BE2C (cell line): ENCODE data around the gene TNKS2.
"Not testable (repeated sequence)": the region's sequence is repeated elsewhere in the genome, so short reads cannot be mapped to it uniquely, and the experiment has no call there.

Experiments used
- DNase-seq: peaks from one replicate; pipeline ENCODE4 v3.0.0-alpha.2; 2020
- H3K27me3 ChIP-seq: fragments of 250-450 bp; sonication (Bioruptor Pico); 2 replicates; pipeline ENCODE4 v1.5.1; 2020; ENCODE audit warnings: mild to moderate bottlenecking
- H3K36me3 ChIP-seq: fragments of 250-450 bp; sonication (Bioruptor Pico); 2 replicates; pipeline ENCODE4 v1.5.1; 2020; ENCODE audit warnings: mild to moderate bottlenecking
- H3K4me1 ChIP-seq: fragments of 250-450 bp; sonication (Bioruptor Pico); 2 replicates; pipeline ENCODE4 v1.5.1; 2020
- H3K4me3 ChIP-seq: 2 replicates; pipeline ENCODE4 v1.5.1; 2011; ENCODE audit warnings: low read depth, low read length
- H3K9me3 ChIP-seq: fragments of 250-450 bp; sonication (Bioruptor Pico); 2 replicates; pipeline ENCODE4 v1.5.1; 2020
- TF ChIP-seq, protein P1 (sequence below): IDR thresholded peaks from 2 replicates; pipeline ENCODE4 v1.5.1; 2012; ENCODE audit warnings: mild to moderate bottlenecking, low read depth, low read length

TNKS2 gene

DNA sequence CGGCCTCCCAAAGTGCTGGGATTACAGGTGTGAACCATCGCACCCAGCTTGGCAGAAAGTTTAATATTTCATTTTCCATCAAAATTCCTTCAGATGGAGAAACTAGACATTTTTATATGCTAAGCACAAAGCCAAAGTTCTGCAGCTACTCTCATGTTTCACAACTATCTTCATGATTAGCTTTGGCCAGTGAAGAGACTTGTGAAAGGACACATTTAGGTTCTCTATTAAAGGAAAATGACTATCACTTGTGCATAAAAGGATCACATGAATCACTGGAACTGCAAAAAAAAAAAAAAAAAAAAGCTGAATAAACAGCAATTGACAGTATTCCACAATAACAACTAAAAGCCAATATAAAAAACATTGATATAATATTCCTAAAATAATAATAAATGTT lies 94.8 kb downstream of the TNKS2 start:
- TF ChIP-seq, protein P1, sequence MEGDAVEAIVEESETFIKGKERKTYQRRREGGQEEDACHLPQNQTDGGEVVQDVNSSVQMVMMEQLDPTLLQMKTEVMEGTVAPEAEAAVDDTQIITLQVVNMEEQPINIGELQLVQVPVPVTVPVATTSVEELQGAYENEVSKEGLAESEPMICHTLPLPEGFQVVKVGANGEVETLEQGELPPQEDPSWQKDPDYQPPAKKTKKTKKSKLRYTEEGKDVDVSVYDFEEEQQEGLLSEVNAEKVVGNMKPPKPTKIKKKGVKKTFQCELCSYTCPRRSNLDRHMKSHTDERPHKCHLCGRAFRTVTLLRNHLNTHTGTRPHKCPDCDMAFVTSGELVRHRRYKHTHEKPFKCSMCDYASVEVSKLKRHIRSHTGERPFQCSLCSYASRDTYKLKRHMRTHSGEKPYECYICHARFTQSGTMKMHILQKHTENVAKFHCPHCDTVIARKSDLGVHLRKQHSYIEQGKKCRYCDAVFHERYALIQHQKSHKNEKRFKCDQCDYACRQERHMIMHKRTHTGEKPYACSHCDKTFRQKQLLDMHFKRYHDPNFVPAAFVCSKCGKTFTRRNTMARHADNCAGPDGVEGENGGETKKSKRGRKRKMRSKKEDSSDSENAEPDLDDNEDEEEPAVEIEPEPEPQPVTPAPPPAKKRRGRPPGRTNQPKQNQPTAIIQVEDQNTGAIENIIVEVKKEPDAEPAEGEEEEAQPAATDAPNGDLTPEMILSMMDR, result no peak
- no peaks in the 10 kb centered on the region for H3K27me3 ChIP-seq
- DNase-seq, result no peak
- no peaks in the 10 kb centered on the region for H3K9me3 ChIP-seq
- no peaks in the 10 kb centered on the region for H3K36me3 ChIP-seq
- H3K4me3 ChIP-seq, result no peak overlapping the region
- H3K4me1 ChIP-seq, result no peaks in the 10 kb centered on the region

DNA sequence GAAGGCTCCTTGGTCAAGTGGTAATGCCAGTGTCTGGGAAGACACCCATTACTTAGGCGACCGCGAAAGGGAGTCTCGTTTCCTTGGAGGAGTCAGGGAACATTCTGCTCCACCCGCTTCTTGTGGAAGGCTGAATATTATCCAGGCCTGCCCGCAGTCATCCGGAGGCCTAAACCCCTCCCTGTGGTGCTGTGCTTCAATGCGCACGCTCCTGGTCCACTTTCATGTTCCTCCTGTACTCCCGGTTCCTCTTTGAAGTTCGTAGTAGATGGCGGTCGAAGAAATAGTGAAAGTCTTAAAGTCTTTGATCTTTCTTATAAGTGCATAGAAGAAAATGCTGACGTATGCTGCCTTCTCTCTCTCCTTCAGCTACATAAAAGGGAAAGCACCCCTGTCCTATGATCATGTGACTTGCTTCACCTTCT lies 96.0 kb downstream of the TNKS2 start:
- not testable (repeated sequence) for H3K9me3 ChIP-seq, H3K4me1 ChIP-seq, DNase-seq, H3K4me3 ChIP-seq, H3K27me3 ChIP-seq, H3K36me3 ChIP-seq

DNA sequence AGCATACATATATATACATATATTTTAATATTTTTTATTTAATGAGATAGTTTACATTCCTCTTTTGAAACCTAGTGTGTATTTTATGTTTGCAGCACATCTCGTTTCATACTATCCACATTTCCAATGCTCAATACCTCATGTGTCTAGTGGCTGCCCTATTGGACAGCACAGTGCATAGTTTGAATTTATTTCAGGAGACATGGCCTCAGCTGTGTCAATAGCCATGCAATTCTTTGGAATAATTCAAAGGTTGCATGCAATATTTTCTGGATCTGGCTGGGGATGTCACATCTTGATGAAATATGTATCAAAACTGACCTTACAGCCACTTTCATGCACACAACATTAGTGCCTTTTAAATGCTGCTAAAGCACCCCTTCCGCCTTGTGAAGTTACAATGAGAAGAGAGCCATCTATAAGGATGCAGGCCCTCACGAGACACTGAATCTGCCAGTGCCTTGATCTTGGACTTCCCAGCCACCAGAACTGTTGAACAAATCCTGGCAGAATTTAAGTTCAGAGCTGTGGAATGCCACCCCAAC lies 98.1 kb downstream of the TNKS2 start:
- Histone ChIP-seq H3K27me3 (no peaks in the 10 kb centered on the region), H3K9me3 (no peaks in the 10 kb centered on the region), H3K4me3 (no peak overlapping the region), H3K4me1 (no peaks in the 10 kb centered on the region), H3K36me3 (no peaks in the 10 kb centered on the region)
- TF ChIP-seq, protein P1, result no peak
- no peak for DNase-seq

DNA sequence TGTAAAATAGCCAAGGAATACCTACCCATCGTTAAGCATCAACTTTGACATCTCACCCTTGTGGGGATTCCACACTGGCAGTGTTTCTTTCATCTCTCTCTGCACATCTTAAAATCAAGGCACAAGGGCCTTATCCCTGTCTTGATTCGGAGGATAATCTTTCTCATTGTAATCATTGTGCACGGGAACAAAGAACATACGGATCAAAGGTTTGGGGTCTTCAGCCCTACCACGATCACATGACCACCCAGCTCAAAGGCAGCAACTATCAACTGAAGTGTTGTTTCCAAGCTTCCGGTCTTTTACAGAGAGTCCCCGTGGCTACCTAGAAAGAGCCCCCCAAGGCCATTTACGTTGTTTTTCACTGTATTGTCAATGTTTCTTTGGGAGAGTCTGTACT lies 99.2 kb downstream of the TNKS2 start:
- Histone ChIP-seq H3K9me3 (no peaks in the 10 kb centered on the region), H3K4me3 (no peak overlapping the region)

DNA sequence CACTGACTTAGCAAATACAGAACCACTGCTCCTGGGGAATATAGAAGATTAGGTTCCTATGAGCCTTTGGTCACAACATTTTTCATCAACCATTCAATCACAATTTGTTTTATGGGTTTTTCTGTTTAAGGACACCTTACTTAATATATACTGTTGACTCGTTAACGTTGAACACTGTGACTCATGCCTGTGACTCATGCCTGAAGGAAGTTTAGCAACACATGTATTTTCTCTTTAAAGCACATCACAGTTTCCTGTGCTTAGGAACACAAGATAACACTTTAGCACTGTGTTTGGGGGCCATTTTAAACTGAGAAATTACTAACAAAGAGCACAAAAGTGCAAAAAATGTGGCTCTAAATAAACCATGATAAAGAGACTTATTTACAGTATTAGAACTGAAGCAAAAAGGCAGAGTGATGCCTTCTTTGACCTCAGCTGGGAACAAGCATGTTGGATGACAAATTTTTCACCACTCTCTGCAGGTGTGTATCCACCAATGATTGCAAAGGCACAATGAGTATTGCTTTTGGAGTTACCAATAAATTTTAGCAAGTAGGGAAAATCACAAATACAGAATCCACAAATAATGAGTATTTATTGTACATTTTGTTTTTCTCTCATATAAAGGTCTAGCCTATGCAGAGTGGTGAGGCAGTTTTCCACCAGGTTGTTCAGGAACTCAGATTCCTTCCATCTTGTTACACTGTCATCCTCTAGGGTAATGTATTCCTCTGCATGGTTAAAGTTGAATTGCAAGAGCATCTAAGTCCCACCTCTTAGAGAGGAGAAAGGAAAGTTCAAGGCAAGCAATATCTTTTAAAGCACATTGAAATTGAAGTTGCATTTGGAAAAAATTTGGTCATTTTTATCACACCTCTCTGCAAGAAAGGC lies 103.8 kb downstream of the TNKS2 start:
- DNase-seq, result no peak
- Histone ChIP-seq H3K4me3 (no peak overlapping the region), H3K9me3 (no peaks in the 10 kb centered on the region), H3K27me3 (no peaks in the 10 kb centered on the region), H3K4me1 (no peaks in the 10 kb centered on the region), H3K36me3 (no peaks in the 10 kb centered on the region)
- TF ChIP-seq, protein P1, result no peak

More for the DNA sequence above, 99.2 kb downstream of the TNKS2 start:
- no peaks in the 10 kb centered on the region for H3K4me1 ChIP-seq
- no peaks in the 10 kb centered on the region for H3K36me3 ChIP-seq
- no peaks in the 10 kb centered on the region for H3K27me3 ChIP-seq
- no peak for DNase-seq
- TF ChIP-seq, protein P1, result no peak

DNA sequence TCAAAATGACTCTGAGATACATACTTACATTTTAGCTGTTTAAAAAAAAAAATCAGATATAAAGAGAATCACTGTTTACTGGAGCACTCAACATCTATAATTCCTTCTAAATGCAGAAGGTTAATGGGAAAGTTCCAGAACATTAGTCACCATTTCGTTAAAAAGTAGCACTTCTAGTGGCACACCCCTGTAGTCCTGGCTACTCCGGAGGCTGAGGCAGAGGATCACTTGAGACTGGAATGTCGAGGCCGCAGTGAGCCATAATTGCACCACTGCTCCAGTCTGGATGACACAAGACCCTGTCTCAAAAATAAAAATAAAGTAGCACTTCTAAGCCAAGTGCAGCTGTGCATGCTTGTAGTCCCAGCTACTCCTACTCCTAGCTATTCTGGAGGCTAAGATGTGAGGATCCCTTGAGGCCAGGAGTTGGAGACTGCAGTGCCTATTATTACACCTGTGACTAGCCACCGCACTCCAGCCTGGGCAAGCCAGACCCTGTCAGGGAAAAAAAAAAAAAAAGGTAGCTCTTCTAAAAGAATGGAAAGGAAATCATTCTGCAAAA lies 108.9 kb downstream of the TNKS2 start:
- H3K4me3 ChIP-seq, result no peak overlapping the region; the same call in 1 of the 2 replicates
- H3K4me1 ChIP-seq, result no peaks in the 10 kb centered on the region
- no peaks in the 10 kb centered on the region for H3K36me3 ChIP-seq
- no peaks in the 10 kb centered on the region for H3K9me3 ChIP-seq
- DNase-seq, result no peak
- peaks cover 5% of the 10 kb centered on the region for H3K27me3 ChIP-seq
- TF ChIP-seq, protein P1, result no peak
